ENCODE results near the gene GPR17.

Gene GPR17

DNA sequence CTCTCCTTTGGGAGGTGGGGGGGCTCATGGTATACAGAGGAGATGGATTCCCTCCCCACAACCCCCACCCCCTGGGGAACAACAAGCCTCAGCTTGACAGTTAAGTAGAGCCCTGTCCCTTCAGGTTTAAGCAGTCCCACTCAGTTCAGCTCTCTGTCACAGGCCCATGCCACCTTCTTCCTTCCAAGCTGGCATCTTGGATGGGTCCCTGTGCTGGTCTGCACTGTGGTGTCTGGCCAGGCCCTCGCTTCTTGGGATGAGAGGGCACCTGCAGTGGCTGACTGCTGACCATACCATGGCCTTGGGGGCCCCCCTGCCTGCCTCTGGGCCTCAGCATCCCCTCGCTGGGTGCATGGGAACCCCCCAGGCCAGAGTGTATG lies 20.4 kb upstream of the GPR17 start:
- DNase-seq (ENCODE audit: insufficient read length) (no peak), FAIRE-seq (no peak)
- TF ChIP-seq TAF1 (IDR thresholded peaks at IDR 0.05; ENCODE audit: borderline replicate concordance, low read depth, low read length) (no peak), POLR2AphosphoS5 (IDR thresholded peaks at IDR 0.05; ENCODE audit: low read depth, low read length) (no peak), POLR2A (IDR thresholded peaks at IDR 0.05; ENCODE audit: low read depth, low read length) (no peak)

GRCh38 chr2:127626175-127626574 lies 19.8 kb upstream of the GPR17 start:
- FAIRE-seq: no peak
- no peak for DNase-seq (ENCODE audit: insufficient read length)
- no peak for TF ChIP-seq POLR2AphosphoS5 (IDR thresholded peaks at IDR 0.05; ENCODE audit: low read depth, low read length)
- TF ChIP-seq TAF1 (IDR thresholded peaks at IDR 0.05; ENCODE audit: borderline replicate concordance, low read depth, low read length): no peak
- TF ChIP-seq POLR2A (IDR thresholded peaks at IDR 0.05; ENCODE audit: low read depth, low read length): no peak

DNA sequence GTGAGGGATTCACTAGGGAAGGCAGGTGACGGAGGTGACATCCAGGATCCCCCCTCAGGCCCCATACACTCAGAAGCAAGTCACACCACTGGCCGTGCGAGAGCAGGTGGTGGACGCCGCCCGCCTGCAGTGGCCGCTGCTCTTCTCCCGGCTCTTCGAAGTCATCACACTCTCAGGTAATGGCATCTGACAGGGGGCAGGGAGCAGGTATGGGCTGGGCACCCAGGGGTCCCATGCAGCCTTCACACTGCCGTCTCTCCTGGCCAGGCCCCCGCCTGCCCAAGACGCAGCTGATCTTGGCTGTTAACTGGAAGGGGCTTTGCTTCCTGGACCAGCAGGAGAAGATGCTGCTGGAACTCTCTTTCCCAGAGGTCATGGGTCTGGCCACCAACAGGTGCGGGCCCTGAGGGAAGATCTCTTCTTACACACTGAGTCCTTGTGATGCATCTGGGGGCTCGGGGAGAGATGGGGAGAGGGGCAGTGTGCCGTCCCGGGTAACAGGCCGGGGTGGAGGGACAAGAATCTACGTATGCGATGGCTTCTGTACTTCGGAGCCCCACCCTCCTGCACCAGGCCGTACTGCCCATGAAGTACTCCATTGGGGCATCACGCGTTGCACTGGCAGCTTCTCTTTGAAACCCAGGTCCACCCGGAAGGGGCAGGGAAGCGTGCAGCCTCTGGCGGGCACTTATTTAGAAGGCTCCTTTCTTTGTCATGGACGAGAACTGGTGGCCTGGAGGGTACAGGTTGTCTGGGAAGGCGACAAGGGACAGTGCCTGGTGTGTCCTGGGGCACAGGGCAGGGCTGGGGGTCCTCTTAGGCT lies 18.8 kb upstream of the GPR17 start:
- no peak for FAIRE-seq
- DNase-seq (ENCODE audit: insufficient read length): no peak
- TF ChIP-seq TAF1 (IDR thresholded peaks at IDR 0.05; ENCODE audit: borderline replicate concordance, low read depth, low read length): no peak
- TF ChIP-seq POLR2A (IDR thresholded peaks at IDR 0.05; ENCODE audit: low read depth, low read length): no peak

DNA sequence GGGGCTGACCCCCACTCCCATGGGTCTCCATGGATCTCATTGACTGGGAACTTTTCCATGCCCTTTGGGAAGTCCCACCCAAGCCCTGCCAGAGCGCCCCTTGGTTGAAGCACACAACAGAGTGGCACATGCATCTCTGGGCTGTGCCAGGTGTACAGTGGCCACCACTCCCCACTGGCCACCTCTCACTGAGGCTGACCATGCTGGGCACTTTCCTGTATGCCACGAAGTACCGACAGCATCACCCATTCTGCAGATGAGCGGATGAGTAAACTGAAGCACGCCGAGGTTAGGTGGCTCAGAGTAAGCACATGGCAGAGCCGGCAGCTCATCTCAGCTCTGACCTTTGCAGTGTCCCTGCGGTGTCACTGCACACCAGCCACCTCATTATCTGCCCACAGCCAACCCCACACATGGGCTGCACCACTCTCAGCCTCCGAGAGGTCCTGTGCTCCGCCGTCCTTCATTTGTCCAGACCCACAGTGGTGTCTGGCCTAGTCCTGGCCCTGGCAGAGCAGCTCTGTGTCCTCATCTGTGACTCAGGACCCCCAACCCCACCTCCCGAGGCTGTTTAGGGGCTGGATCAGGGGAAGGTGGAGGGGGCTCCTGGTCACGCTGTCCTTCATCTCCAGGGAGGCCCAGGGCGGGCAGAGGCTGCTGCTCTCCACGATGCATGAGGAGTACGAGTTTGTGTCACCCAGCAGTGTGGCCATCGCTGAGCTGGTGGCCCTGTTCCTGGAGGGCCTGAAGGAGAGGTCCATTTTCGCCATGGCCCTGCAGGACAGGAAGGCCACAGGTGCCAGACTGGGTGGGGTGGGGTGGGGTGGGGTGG lies 18.0 kb upstream of the GPR17 start:
- DNase-seq (ENCODE audit: insufficient read length): no peak
- no peak for FAIRE-seq
- TF ChIP-seq POLR2AphosphoS5 (IDR thresholded peaks at IDR 0.05; ENCODE audit: low read depth, low read length): no peak

DNA sequence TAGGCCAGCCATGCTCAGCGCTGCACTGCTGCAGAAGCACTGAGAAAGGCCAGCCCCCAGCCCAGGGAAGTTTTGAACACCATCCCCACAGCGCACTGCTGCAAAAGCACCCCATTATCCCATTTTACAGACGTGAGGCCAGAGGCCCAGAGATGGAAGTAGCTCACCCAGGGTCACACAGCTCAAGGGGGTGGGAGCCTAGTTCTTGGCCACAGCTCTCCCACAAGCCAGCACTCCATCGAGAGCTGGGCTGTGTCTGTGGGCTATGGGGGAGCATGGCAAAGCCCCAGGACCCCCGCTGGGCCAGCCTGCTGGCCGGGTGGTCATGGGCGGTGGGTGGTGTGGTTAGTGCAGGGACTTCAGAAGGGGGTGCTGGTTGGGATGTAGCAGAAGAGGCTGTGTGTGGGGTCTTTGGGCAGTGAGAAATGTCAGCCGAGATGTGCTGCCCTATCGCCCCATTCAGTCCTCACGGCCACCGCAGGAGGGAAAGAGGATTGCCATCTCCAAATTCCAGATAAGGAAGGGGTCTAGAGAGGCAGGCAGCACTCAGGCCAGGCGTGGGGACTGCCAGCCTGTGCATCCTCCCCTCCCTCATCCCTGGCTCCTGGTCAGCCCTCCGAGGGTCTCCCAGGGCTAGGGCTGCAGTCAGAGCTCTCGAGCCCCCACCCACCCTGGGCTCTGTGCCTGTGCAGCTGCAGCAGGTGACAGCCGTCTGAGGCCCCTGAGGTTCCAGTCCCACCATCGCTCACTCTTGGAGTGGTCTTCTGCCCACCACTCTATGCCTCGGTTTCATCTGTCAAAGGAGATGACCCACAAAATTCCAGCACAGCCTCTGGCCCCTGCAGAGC lies 17.0 kb upstream of the GPR17 start:
- TF ChIP-seq TAF1 (IDR thresholded peaks at IDR 0.05; ENCODE audit: borderline replicate concordance, low read depth, low read length): no peak
- no peak for TF ChIP-seq POLR2AphosphoS5 (IDR thresholded peaks at IDR 0.05; ENCODE audit: low read depth, low read length)
- TF ChIP-seq POLR2A (IDR thresholded peaks at IDR 0.05; ENCODE audit: low read depth, low read length): no peak
- DNase-seq (ENCODE audit: insufficient read length): no peak
- no peak for FAIRE-seq

DNA sequence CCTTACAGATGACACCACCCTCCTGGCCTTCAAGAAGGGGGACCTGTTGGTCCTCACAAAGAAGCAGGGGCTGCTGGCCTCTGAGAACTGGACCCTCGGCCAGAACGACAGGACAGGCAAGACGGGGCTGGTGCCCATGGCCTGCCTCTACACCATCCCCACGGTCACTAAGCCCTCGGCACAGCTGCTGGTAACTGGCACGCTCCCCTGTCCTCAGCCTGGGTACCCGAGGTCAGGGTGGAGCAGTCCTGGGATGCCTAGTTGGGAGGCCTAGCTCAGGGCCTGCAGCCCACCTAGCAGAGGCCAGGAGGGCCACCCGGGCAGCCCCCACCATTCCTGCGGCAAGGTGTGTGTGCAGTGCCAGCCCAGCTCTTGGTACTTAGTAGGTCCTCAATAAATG lies 16.3 kb upstream of the GPR17 start:
- DNase-seq (ENCODE audit: insufficient read length) (no peak), FAIRE-seq (no peak)
- no peak for TF ChIP-seq POLR2A (IDR thresholded peaks at IDR 0.05; ENCODE audit: low read depth, low read length)

- TF ChIP-seq TAF1 (IDR thresholded peaks at IDR 0.05; ENCODE audit: borderline replicate concordance, low read depth, low read length) (no peak), POLR2AphosphoS5 (IDR thresholded peaks at IDR 0.05; ENCODE audit: low read depth, low read length) (no peak), POLR2A (IDR thresholded peaks at IDR 0.05; ENCODE audit: low read depth, low read length) (no peak)
- no peak for DNase-seq (ENCODE audit: insufficient read length)
- no peak for FAIRE-seq
Measured at GRCh38 chr2:127630096-127630863, 15.7 kb upstream of the GPR17 start.

GRCh38 chr2:127630864-127631540 lies 15.0 kb upstream of the GPR17 start:
- DNase-seq (ENCODE audit: insufficient read length) (no peak), FAIRE-seq (no peak)
- TF ChIP-seq POLR2AphosphoS5 (IDR thresholded peaks at IDR 0.05; ENCODE audit: low read depth, low read length) (no peak), TAF1 (IDR thresholded peaks at IDR 0.05; ENCODE audit: borderline replicate concordance, low read depth, low read length) (no peak), POLR2A (IDR thresholded peaks at IDR 0.05; ENCODE audit: low read depth, low read length) (no peak)

GRCh38 chr2:127631541-127631996 lies 14.4 kb upstream of the GPR17 start:
- no peak for TF ChIP-seq POLR2A (IDR thresholded peaks at IDR 0.05; ENCODE audit: low read depth, low read length)
- TF ChIP-seq TAF1 (IDR thresholded peaks at IDR 0.05; ENCODE audit: borderline replicate concordance, low read depth, low read length): no peak
- TF ChIP-seq POLR2AphosphoS5 (IDR thresholded peaks at IDR 0.05; ENCODE audit: low read depth, low read length): no peak
- FAIRE-seq (no peak), DNase-seq (ENCODE audit: insufficient read length) (no peak)

DNA sequence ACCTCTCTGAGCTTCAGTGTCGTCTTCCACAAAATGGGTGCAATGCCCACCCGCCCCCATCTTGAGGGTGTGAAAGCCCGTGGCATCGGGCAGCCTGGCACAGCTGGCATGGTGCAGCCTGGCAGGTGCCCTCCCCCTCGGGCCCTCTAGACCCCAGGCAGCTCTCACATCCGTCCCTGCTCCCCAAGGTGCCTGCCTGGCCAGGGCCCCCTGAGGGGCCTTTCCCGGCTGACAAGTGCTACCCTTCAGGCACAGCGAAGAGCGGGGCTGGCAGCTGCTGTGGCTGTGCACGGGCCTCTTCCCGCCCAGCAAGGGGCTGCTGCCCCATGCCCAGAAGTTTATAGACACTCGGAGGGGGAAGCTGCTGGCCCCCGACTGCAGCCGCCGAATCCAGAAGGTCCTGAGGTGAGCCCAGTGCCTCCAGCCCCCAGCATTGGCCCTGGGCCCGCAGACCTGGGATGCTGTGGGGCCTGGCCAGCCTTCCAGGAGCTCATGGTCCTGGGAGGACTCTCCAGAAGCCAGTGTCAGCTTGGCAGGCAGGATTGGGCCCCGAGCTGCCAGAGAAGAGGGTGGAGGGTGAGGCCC lies 13.9 kb upstream of the GPR17 start:
- DNase-seq (ENCODE audit: insufficient read length) (no peak), FAIRE-seq (no peak)

More for the DNA sequence above, 13.9 kb upstream of the GPR17 start:
- TF ChIP-seq TAF1 (IDR thresholded peaks at IDR 0.05; ENCODE audit: borderline replicate concordance, low read depth, low read length) (no peak), POLR2A (IDR thresholded peaks at IDR 0.05; ENCODE audit: low read depth, low read length) (no peak), POLR2AphosphoS5 (IDR thresholded peaks at IDR 0.05; ENCODE audit: low read depth, low read length) (no peak)
